AG04449 (cell line): ENCODE measurements around the gene TUBGCP5.

ENCODE experiments used
- CTCF ChIA-PET: fragments of 350-600 bp; formaldehyde crosslinking; extraction: SDS; loops from one replicate; lab custom pipeline; 2021; ENCODE audit warnings: antibody characterized with exemption; lab: Yijun Ruan, JAX
- POLR2A ChIA-PET: fragments of 400-600, 350-600 bp; formaldehyde crosslinking; extraction: SDS; loops from one replicate; lab custom pipeline; 2020; ENCODE audit warnings: antibody characterized with exemption, inconsistent platforms; lab: Yijun Ruan, JAX
- DNase-seq: peaks from one replicate; pipeline ENCODE4 v3.0.0-alpha.2; 2010; ENCODE audit warnings: low read depth, low spot score
- H3K4me3 ChIP-seq: 2 replicates; pipeline ENCODE4 v1.5.1; 2011; ENCODE audit warnings: low read depth, mild to moderate bottlenecking, control low read depth, low read length
- TF ChIP-seq, protein P1 (sequence below): IDR thresholded peaks from one replicate; pipeline ENCODE4 v1.5.1; 2011; ENCODE audit warnings: mild to moderate bottlenecking, moderate library complexity, low read length, control low read depth, inconsistent platforms; ENCODE audit not compliant: insufficient read depth; ENCODE audit errors: missing control alignments

Gene TUBGCP5

GRCh38 chr15:22951381-22952280 is 87.7 kb downstream of the TUBGCP5 start:
- no peak overlapping the region for H3K4me3 ChIP-seq
- TF ChIP-seq, protein P1, sequence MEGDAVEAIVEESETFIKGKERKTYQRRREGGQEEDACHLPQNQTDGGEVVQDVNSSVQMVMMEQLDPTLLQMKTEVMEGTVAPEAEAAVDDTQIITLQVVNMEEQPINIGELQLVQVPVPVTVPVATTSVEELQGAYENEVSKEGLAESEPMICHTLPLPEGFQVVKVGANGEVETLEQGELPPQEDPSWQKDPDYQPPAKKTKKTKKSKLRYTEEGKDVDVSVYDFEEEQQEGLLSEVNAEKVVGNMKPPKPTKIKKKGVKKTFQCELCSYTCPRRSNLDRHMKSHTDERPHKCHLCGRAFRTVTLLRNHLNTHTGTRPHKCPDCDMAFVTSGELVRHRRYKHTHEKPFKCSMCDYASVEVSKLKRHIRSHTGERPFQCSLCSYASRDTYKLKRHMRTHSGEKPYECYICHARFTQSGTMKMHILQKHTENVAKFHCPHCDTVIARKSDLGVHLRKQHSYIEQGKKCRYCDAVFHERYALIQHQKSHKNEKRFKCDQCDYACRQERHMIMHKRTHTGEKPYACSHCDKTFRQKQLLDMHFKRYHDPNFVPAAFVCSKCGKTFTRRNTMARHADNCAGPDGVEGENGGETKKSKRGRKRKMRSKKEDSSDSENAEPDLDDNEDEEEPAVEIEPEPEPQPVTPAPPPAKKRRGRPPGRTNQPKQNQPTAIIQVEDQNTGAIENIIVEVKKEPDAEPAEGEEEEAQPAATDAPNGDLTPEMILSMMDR: no peak
- ChIA-PET POLR2A (no interaction called here), CTCF (no interaction called here)
- no peak for DNase-seq

- no peak overlapping the region for H3K4me3 ChIP-seq
- TF ChIP-seq, protein P1: no peak
- DNase-seq: no peak
- ChIA-PET CTCF (no interaction called here), POLR2A (no interaction called here)
Observed at GRCh38 chr15:22951031-22951380, 88.4 kb downstream of the TUBGCP5 start.

DNA sequence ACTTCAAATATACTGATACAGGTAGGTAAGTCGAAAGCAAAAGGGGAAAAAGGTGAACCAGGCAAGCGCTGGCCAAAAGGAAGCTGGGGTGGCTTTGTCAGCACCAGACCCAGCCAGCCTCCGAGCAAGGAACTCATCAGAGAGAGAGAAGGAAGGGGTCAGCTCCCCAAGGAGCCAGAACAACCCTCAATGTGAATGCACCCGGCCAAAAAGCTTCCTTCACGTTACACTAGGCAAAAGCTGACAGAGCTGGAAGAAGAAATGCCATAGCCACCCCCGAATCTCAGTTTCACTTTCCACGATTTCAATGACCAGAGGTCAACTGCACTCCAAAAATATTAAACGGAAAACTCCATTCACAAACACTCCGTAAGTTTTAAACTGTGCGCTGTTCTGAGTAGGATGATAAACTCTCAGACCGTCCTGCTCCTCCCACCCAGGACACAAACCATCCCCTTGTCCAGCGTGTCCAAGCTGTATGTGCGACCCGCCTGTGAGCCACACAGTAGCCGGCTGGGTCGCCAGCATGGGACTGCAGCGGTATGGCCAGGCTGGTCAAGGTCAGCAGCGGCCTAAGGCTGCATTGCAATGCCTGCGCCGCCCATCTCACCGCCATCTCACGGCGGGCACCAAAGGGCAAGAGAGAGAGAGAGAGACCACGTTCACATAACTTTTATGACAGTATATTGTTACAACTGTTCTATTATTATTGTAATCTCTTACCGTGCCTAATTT is 88.9 kb downstream of the TUBGCP5 start:
- no peak for DNase-seq
- CTCF ChIA-PET: interaction anchor here (1.0 kb wide), 1 partner anchor 28 kb away, joined by 3 read pairs; no protein-coding TSS in a partner anchor
- POLR2A ChIA-PET: no interaction called here
- no peak overlapping the region for H3K4me3 ChIP-seq
- TF ChIP-seq, protein P1: no peak
